Coronary artery (tissue), 2 donors: ENCODE results near the gene TLR7.

Source experiments
- DNase-seq: peaks from one replicate; pipeline ENCODE4 v3.0.0-alpha.2; 2017; ENCODE audit warnings: low spot score
- H3K27ac ChIP-seq, 2 donors: fragments of 200-600 bp; sonication (generic); one replicate each; pipeline ENCODE4 v1.5.1; 2016 to 2019
- H3K4me3 ChIP-seq: fragments of 200-600 bp; sonication (generic); 2 replicates; pipeline ENCODE4 v1.5.1; 2016; ENCODE audit warnings: mild to moderate bottlenecking, moderate library complexity
- TF ChIP-seq, protein P1 (sequence below): fragments of 200-600 bp; sonication (generic); IDR thresholded peaks from one replicate; pipeline ENCODE4 v1.5.1; 2019; ENCODE audit warnings: antibody characterized with exemption

TLR7 gene

DNA sequence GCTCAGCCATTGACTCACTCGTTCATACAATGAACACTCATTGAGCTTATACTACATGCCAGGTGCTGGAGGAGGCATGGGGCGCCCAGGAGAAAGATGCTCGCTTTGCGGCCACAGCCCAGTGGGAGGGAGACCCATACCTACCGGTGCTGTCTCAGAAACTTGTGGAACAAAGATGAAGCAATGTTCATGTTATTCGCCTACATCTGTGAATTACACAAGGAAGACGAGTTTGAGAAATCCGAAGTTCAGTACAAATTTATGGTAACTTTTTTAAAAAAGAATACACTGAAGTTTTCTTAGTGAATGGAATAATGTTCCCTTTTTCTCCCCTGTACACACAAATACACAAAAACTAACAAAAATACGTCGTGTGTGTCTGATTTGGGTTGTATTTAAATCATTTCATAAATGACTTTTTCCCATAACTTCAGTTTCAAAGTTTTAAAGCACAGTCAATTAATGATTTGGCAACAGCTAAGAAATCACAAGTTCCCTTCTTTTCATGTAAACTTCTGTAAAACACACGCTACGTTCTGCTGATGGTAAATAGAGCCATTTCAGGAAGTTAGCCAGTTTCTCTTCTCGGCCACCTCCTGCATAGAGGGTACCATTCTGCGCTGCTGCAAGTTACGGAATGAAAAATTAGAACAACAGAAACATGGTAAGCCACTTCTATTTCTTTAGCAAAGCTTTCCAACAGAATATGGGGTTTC lies 39.3 kb downstream of the TLR7 start, which contains the start of gene TLR8:
TSS of gene TLR8 (plus strand) at position 575 of the 716 bp plus-strand sequence. CDS start at position 662, 87 bp downstream.
- Histone ChIP-seq H3K27ac (no peak within 1 kb of the TSS), H3K4me3 (no peak within 1 kb of the TSS)
- no peak for DNase-seq
- TF ChIP-seq, protein P1, sequence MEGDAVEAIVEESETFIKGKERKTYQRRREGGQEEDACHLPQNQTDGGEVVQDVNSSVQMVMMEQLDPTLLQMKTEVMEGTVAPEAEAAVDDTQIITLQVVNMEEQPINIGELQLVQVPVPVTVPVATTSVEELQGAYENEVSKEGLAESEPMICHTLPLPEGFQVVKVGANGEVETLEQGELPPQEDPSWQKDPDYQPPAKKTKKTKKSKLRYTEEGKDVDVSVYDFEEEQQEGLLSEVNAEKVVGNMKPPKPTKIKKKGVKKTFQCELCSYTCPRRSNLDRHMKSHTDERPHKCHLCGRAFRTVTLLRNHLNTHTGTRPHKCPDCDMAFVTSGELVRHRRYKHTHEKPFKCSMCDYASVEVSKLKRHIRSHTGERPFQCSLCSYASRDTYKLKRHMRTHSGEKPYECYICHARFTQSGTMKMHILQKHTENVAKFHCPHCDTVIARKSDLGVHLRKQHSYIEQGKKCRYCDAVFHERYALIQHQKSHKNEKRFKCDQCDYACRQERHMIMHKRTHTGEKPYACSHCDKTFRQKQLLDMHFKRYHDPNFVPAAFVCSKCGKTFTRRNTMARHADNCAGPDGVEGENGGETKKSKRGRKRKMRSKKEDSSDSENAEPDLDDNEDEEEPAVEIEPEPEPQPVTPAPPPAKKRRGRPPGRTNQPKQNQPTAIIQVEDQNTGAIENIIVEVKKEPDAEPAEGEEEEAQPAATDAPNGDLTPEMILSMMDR, result no peak

DNA sequence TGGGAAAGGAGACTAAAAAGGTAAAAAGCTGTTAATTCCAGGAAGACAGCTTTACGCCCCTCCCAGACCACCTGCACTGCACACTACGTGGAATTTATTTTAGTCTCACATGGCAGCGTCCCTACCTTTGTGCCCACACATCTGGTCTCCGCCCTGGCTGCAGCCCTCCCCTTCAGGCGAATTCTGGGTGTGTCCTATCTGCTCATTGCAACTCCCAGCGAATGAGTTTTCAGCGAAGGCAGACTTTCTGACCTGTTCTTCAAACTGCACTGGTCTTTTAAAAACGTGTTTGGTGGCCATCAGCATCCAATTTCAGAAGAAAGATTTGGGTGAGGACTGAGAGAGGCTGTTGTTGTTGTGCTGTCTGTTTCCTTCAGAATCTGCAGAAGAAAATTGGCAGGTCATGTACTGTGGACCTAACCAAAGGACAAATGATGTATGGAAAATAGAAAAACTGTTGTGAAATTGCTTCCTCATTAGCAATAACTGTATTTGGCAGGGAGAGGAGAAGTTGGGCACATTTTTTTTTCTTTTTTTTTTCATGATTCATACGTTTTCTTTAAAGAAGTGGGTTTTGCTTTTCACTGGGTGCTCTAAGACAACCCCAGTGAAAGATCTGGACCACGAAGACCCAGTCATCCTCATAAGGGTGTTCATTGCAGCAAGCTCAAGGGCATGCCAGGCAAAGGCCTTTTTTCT lies 43.7 kb downstream of the TLR7 start:
- TF ChIP-seq, protein P1, result no peak
- Histone ChIP-seq H3K4me3 (no peak overlapping the region), H3K27ac (peak overlapping the region in 1 of 2 donors; percentile 29)
- DNase-seq, result no peak

DNA sequence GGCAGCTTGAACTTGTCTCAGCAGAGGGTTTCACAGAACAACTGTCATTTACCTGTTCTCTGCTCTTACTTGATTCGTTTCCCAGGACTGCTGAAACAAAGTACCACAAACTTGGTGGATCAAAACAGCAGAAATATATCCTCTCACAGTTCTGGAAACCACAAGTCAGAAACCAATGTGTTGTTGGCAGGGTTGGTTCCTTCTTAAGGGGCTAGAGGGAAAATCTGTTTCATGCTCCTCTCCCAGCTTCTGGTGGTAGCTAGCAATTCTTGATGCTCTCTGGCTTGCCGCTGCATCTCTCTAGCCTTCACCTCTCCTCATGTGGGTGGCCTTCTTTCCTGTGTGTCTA lies 44.2 kb downstream of the TLR7 start:
- TF ChIP-seq, protein P1, result no peak
- DNase-seq, result no peak
- no peak overlapping the region for H3K27ac ChIP-seq
- no peak overlapping the region for H3K4me3 ChIP-seq

DNA sequence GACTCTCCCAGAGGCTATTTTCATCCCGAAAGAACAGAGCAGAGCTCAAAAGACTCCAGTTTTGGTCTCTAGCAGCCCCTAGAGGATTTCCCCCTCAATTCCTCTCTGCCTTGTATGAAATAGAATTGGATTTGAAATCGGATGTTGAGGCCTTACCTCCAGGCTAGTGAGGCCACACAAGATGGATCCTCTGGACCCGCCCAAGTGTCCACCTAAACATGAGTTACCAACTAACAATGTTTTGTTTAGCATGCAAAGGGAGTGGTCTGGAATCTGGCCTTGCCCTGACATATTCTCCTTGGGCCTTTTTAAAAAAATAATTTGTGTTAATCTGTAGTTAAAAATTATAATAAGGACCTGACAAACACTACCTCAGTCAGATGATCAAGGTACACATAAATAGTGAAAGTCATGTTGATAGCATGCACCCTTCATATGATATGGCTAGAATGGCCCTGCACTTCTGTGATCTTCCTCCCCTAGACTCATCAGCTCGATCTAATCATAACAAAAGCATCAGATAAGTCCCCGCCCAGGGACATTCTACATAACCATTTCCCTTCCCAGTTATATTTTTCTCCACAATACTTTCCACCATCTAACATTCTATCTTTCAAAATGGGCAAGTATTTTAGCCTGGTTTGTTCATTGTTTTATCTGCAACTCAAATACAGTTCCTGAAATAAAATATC lies 46.1 kb downstream of the TLR7 start:
- Histone ChIP-seq H3K27ac (no peak overlapping the region), H3K4me3 (no peak overlapping the region)
- DNase-seq, result no peak
- TF ChIP-seq, protein P1, result no peak

DNA sequence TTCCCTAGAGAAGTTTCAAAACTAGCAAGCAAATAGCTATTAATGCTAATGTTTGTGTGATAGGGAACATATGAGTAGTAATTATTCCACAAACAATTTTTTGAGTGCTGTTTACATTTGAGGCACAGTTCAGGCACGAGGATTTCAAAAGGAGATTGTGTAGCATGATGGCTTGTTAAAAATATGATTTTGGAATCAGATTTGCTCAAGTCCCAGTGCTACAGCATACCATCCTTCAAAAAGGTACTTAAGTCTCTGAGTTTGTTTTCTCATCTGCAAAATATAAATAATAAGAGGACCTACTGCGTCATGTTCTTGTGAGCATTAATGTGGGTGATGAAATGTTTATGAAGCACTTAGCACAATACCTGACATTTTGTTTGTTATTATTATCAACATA lies 50.9 kb downstream of the TLR7 start:
- TF ChIP-seq, protein P1, result no peak
- DNase-seq, result no peak
- Histone ChIP-seq H3K4me3 (no peak overlapping the region), H3K27ac (no peak overlapping the region)

DNA sequence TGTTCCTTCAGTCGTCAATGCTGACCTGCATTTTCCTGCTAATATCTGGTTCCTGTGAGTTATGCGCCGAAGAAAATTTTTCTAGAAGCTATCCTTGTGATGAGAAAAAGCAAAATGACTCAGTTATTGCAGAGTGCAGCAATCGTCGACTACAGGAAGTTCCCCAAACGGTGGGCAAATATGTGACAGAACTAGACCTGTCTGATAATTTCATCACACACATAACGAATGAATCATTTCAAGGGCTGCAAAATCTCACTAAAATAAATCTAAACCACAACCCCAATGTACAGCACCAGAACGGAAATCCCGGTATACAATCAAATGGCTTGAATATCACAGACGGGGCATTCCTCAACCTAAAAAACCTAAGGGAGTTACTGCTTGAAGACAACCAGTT lies 52.2 kb downstream of the TLR7 start:
- Histone ChIP-seq H3K4me3 (no peak overlapping the region), H3K27ac (no peak overlapping the region)
- TF ChIP-seq, protein P1, result no peak
- no peak for DNase-seq
